GM19193 (cell line): Measurements from ENCODE around the gene SRSF4.

ENCODE experiments used
- POLR2A ChIP-seq: IDR thresholded peaks from 4 replicates; pipeline ENCODE4 v1.6.1; 2011; ENCODE audit not compliant: insufficient read depth, insufficient read length; ENCODE audit errors: extremely low read depth

The SRSF4 gene

GRCh38 chr1:29124366-29125236, 57.1 kb downstream of the SRSF4 start:
- TF ChIP-seq POLR2A, result no peak

- no peak for TF ChIP-seq POLR2A
These were observed 57.8 kb downstream of the SRSF4 start, which contains the start of gene TMEM200B for GRCh38 chr1:29123887-29124365. Gene TMEM200B, minus strand, starts transcription at chr1:29123903. Its CDS starts 2,075 bp downstream, at chr1:29121828.

GRCh38 chr1:29123053-29123886, 58.4 kb downstream of the SRSF4 start:
- TF ChIP-seq POLR2A, result no peak

- no peak for TF ChIP-seq POLR2A
These were observed 59.0 kb downstream of the SRSF4 start for GRCh38 chr1:29122682-29123052.

GRCh38 chr1:29121936-29122681, 59.6 kb downstream of the SRSF4 start:
- TF ChIP-seq POLR2A, result no peak

- no peak for TF ChIP-seq POLR2A
These were observed 60.2 kb downstream of the SRSF4 start for GRCh38 chr1:29121516-29121935.

- no peak for TF ChIP-seq POLR2A
These were observed 60.7 kb downstream of the SRSF4 start for GRCh38 chr1:29120947-29121485.

- no peak for TF ChIP-seq POLR2A
These were observed 61.3 kb downstream of the SRSF4 start for GRCh38 chr1:29120367-29120766.

GRCh38 chr1:29119121-29119929, 62.4 kb downstream of the SRSF4 start:
- no peak for TF ChIP-seq POLR2A

- no peak for TF ChIP-seq POLR2A
These were observed 64.3 kb downstream of the SRSF4 start for GRCh38 chr1:29117381-29117780.

- TF ChIP-seq POLR2A, result no peak
These were observed 67.0 kb downstream of the SRSF4 start for GRCh38 chr1:29114654-29115053.

GRCh38 chr1:29113413-29114117, 68.1 kb downstream of the SRSF4 start:
- TF ChIP-seq POLR2A, result no peak

- no peak for TF ChIP-seq POLR2A
These were observed 68.8 kb downstream of the SRSF4 start for GRCh38 chr1:29112705-29113412.

- no peak for TF ChIP-seq POLR2A
These were observed 75.9 kb downstream of the SRSF4 start for GRCh38 chr1:29105822-29106221.
